ENCODE measurements around the gene MACROD2.
"Not testable (repeated sequence)": the region's sequence is repeated elsewhere in the genome, so short reads cannot be mapped to it uniquely, and the experiment has no call there.

The MACROD2 gene

DNA sequence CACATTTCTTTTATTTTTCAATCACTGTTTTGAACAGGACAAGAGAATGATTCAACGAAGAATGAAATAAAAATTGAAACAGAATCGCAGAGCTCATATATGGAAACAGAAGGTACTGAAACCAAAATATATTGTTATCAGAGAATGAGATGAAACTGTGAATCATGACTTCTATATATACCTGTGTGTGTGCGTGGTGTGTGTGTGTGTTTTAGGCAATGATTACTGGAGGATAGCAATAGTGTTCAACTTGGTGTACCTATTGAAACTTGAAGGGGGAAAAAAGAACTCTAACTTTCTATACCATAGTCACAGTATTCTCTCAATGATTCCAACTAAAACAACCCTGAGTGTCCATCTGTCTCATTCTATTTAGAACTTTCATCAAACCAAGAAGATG lies 1991.4 kb downstream of the MACROD2 start:
- DNase-seq, result no peak

DNA sequence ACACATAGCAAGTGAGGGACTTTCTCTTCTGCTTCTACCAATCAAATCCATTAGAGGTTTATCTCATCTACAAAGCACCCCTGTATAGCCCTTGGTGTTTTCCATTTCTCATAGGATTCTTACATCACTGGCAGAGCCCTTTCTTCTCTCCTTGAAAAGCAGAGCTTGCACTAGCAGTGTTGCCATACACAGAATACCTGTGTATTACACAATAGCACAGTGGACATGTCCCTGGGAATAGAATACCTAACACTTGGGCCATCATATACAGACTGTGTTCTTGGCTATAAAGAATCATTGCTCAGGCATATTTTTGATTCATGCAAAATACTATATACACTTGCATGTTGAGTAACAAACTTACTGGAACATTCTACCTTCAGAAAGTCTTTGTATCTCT lies 1996.0 kb downstream of the MACROD2 start:
- no peak for DNase-seq

DNA sequence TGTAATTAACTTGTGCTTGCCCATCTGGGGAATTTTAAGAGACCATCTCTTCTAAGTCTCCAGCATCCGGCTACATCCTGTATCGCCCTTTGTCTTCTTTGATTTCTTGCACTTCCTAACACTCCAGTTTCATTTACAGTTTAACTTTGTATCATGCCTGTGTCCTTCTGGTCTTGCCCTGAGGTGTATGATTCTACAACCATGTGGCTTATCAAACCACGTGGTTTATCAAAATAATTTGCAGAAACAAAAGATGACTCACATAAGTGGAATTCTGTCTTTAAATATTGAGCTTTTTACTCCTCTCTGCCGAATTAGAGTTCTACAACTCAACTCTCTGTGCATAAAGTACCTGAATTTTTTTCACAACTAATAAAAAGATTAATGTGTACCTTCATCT lies 1997.2 kb downstream of the MACROD2 start:
- DNase-seq, result no peak

DNA sequence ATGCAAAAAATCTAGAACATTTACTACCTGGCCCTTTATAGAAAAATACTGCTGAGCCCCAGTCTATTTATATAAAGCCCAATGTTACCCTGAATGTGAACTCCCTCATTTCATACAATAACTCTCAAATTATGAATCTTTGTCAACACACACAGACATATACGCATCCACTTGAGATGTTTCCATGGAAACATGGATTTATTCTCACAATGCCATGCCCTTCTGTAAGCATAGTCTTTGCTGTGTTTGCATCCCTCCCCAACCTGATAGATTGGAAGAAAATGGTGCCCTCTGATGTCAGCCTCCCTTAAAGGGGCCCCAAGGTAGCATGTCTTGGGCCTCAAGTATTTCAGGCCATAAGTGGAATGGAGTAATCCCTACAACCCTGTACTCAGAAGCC lies 2004.8 kb downstream of the MACROD2 start:
- DNase-seq, result no peak

DNA sequence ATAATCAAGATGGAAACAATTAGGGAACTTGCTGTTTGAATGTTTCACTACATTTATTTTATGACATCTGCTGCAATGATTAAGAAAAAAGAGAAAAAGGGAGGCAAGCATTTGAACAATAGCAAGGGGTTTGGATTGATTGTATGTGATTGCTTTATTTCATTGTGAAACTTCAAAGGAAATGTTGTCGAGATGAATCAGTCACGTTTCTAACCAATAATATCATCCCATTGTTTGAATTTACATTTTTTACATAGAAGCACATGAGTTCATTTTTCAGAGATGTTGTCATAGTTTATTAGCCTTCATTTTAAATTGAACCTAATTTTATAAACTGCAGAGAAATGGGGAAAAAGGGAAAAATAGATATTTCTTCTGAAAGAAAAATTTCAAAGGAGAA lies 2006.0 kb downstream of the MACROD2 start:
- DNase-seq, result no peak

DNA sequence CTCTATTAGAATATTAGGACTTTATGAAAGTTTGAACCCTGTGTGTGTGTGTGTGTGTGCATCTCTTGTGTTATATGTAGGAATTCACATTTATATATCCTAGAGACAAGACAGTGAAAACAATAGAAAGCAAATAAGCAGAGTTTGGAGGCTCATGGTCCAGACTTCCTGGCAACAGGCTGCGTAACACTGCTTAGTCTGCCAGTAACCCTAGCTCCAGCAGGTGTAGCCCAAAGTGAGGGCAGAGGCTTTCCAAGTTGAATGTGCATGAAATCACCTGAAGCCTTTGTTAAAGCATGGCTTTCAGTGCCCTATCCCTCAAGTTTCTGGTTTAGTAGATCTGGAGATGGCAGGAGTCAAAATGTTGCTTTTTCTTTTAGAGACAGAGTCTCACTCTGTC lies 2008.0 kb downstream of the MACROD2 start:
- DNase-seq, result no peak

DNA sequence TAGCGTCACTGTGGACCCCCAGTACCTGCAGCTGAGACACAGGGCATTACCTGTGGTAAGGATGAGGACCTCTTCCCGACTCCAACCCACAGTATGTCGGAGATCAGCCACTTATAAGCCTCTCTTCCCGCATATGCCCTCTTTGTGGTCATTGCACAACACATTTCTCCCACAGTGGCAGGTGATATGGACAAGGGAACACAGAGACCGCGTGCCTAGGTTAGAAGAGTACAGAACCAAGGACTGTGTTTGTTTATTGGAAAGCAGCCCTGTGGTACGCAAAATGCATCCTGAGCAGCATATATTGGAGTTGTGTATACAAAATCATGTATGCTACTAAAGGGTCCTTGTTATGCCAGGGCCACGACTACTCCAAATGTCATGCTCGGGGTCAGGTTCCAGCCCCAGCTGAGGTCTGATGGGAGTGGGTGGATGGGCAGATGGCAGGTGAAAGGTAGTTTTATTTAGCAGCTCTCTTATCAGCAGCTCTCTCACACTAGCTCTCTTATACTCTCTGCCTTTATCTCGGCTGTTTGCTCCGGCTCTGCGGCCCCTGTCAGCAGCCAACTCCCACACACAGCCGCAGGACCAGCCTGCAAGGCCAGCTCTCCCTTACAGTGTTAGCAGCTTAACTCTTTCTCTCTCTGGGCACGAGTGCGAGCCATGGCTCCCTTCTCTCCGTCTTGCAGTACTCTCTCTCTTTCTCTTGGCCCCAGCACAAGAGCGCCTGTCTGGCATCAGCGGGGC lies 2009.0 kb downstream of the MACROD2 start:
- no peak for DNase-seq

DNA sequence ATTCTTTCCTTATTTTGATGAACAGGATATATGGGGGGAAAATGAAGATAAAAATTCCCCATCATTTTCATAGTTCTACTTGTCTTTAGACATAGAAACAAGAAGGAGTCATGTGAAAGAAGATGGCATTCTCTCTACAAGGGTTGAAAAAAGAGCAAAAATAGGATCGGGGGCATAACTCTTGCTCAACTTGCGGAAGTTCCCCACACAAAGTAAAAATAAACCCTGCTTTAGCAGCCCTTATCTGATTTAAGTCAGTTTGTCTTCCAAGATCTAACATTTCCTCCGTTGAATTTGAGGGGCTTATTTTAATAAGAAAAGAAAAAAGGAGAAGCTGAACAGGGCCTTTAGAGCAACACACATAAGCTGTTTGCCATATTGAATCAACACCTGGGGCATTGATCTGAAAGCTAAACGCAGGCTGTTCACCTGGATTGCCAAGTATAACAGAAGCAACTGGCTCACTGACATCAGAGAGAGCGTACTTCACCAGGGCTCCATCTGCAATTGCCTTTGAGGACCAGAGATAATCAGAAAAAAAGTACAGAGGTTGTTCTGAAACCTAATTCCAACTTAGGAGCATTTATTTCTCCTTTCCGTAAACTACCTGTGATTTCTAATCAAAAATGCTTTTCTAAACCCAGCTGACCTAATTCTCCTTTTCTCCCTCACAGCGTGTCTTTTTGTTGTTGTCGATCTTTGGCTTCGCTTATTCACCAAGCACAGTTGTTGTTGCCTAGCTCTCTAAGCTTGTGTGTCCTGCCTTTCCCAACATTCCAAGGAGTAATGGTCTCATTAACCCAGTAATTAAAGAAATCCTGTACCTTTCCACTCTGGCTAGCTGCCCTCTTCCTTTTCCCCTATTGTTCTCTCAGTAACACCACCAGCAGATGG lies 2010.0 kb downstream of the MACROD2 start:
- peak; percentile 69 for DNase-seq

DNA sequence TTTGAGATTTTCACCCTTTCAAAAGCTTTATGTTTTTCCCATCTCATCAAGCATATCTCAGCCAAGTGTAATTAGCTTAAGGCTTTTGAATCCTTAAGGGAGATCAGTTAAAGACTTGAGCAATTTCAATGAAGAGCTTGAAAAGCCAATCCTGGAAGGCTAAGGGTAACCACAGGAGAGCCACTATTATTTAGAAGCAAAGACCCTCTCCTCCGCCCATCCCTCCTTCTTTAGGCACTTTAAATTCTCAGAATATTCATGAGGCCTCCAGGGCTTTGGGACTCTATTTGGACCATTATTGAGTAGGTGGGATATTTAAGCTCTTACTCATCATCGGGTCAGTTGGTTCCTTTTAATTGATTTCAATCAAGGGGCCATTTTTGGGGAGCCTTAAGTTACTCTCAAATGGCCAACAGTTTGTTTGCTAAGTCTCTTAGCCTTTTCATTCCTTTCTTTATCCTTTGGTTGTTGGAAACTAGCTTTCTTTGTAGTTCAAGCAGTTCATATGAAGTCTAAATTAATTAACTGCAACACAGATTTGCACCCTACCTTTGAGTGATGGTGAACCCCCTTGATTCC lies 2010.7 kb downstream of the MACROD2 start:
- peak; percentile 98 for DNase-seq

DNA sequence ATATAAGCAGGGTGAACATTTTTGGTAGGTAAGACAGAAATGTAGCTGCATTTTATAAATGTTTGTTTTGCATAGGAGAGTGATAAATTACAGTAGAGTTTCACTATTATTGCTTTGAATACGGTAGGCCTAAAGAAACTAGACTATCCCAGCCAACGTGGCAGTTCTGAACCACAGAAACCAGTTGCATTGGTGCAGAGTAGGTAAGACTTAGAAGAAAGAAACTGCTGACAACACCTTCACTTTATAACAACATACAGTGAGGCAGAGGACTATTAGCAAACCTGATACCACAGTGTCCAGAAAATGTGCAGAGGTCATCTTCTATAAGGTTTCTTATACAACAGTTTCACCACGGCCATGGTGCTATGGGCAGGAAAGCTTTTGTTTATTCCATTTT lies 2011.8 kb downstream of the MACROD2 start:
- DNase-seq, result no peak

DNA sequence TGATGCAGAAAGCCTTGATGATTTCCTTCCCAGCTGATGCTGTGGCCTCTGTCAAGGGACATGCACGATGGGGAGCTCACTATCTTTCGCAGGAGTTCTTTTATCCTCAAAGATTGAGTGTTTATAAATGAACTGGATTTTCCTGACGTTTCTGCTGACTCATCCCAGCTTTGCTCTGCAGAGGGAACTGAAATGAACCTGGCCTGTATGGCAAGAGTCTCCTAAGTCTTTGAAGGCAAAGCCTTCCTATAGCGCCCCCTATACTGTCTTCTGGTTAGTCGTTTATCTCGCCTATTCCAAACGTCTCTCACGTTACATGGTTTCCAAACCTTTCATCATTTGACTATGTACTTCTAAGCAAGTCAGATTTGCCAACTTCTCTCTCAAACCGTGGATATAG lies 2012.6 kb downstream of the MACROD2 start:
- no peak for DNase-seq

DNA sequence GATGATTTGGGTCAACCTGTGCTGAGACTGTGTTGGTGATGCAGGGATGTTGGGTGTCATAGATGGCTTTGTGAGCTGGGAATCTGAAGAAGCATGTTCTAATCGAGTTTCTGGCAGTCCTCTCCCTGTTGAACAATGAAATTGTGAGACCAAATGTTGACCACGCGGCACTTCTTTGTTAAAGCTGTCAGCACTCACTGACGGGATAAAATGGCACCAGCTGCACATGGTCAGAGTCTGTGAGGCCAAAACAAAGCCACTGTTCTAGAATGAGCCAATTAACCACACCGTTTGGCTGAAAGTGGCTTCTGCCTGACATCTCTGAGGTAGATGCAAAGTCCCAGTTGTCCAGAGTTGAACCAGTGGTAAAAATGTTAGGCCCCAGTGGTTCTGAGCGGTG lies 2015.7 kb downstream of the MACROD2 start:
- DNase-seq, result no peak

DNA sequence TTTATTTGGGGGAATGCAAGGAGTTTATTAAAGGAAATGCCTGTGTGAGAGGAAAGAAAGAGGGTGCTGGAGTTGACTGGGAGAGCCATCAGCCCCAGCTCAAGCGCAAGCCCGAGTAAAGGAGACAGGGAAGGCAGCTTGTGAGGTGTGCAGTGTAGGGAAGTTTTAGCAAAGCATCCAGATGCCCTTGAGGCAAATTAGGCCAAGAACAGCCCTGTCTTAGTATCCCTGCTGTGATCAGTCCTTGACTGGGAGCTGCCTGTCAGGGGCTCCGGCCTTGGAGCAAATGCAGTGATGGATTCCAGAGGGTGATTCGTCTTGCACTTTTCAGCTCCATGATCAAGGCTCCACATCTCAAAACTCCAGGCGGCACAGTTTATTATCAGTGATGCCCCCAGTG lies 2016.2 kb downstream of the MACROD2 start:
- DNase-seq, result no peak

DNA sequence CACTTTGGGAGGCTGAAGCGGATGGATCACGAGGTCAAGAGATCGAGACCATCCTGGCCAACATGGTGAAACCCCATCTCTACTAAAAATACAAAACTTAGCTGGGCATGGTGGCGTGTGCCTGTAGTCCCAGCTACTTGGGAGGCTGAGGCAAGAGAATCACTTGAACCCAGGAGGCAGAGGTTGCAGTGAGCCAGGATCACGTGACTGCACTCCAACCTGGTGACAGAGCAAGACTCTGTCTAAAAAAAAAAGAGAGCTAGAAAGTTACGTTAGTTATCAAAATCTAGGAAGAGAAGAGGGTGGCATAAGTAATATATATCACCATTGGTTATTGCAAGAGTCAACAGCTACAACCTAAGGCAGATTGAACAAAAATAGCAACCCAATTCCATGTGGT lies 2017.6 kb downstream of the MACROD2 start:
- DNase-seq, result not testable (repeated sequence)

DNA sequence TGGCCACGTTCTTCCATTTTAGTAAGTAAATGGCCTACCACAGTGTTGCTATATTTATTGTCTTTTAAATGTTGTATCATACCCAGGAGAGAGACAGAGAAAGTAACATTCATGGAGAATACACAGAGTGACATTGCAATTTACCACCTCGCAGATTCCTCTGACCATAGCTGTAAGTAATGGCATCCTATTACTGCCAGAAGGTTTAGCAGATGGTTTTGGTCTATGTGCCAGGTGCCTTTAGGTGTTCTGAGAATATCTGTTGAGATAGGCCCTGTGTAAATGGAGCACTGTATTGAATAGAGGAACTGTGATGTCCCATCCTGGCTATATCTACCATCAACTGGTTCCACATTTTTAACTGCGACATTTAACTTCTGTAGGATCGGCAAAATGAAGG lies 2018.3 kb downstream of the MACROD2 start:
- no peak for DNase-seq

DNA sequence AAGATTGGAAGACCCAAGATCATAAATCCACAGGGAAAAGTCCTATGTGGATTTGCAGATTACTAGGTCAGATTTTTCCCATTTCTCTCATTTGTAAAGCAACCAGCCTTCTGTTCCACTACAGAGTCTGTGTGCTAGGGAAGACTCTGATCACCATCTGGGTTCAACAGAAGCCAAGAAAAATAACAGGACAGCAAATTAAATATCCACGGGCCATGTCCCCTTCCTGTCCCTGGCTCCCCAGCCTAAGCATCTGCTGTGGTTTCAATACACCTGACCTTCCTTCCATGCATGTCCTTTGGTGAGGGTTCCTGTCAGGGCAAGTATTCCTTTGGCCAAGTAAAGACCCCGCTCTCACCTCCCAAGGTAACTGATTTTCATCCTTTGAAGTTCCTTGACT lies 2019.1 kb downstream of the MACROD2 start:
- DNase-seq, result no peak

DNA sequence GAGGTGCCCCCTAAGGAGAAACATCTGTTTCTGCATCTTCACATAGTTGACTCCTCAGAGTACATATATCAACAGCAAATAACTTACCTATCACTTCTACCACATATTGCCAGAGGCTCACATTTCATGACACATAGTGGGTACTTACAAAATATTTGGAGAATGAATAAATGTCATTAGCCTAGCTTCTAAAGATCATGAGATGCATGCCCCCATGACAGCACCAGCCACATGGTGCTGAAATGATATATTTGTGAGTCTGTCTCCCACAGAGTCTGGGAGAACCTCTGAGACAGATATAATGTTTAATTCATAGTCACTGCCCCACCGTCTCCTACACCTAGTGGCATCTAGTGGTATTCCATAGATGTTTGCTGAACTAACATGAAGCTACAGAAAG lies 2022.3 kb downstream of the MACROD2 start:
- no peak for DNase-seq

DNA sequence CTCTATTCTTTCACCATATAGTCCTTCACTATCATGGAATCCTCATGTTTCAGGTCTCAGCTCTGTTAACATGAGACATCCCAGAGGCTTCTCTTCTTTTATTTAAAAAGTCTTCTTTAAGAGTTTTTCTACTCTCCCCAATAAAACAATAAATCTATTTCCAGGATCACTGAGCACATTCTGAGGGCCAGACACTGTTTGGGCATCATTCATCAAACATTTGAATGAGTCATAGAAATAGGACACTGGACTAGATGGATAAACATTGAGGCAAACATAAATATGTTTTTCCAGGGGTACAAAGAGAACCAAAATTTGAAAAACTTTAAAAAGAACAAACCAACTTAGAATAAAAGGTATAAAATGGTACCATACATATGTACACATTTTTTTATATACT lies 2023.6 kb downstream of the MACROD2 start:
- DNase-seq, result no peak

DNA sequence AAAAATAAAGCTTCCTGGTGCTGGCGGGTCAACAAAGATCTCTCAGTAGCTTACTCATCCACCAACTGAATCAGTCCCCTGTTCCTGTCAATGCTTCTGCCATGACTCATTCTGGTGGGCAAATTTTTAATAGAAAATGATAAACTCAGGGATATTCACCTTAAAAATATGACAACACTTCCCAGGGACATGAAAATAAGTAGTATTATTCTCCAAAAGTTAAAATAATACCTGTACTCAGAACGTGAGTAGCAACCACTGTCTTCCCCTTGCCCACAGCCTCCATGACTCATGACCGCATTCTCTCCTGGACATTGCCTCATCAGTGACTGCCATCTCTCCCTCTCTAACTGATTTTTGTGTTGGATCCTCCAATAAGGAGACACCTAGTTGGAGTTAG lies 2025.7 kb downstream of the MACROD2 start:
- no peak for DNase-seq

DNA sequence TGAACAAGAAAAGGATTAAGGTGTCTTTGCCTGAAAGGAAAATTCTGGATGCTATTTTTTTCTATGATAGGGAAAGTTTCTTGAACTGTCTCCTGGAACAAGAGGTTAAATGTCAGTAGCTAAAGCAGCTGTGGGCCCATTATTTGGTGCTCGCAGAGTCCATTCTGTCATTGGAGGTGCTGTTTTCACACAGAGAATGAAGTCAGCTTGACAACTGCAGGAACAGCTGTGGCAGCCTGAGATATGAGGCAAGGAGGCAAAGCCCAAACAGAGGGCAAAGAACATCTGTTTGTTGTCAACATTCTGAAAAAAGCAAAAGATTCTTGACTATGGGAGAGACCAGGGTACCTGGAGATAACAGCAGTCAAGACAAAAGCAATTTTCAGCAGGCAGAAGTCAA lies 2029.8 kb downstream of the MACROD2 start:
- no peak for DNase-seq

DNA sequence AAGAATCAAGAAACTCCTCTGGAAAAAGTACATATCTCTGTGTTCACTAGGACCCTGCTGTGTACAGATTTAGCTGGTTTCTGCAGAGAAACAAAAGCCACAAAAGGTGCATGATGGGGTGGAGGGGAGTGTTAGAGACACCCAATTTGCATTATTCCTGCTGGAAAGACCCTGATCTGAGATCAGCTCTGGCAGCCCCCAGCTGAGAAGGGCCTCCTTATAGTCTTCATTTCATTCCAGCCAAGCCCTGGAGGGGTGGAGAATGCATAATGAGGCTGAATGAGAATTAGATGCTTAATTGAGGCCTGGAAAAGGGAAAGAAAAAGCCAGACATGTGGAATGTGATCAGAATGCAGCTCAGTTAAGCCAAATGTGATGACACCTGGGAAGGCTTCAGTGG lies 2032.4 kb downstream of the MACROD2 start:
- DNase-seq, result no peak

DNA sequence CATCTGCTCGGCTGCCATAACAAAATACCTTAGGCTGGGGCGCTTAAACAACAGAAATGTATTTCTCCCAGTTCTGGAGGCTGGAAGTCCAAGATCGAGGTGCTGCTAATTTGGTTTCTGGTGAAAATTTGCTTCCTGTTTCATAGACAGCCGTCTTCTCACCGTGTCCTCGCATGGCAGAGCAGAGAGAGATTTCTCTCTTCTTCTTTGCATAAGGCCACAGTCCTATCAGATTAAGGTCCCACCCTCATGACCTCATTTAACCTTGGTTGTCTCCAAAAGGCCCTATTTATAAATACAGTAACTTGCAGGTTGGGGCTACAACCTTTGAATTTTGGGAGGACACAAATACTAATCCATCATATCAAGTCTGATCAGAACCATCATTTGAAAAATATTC lies 2033.6 kb downstream of the MACROD2 start:
- peak; percentile 38 for DNase-seq

DNA sequence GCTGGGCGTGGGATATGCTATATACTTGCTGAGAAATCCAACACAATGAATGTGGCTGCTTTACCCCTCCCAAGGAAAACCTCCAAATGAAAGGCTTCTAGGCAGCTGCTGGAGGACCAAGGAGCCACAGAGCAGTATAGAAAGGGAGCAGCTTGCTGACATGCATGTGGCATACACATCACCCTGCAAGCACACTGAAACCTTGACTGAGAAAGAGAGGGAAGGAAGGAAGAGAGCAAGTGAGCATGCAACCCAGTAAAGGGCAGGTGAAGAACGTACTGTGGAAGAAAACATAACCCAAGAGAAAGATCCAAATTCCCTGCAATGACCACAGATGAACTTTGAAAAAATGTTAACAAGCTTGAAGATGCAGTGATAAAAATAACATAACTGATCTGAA lies 2034.9 kb downstream of the MACROD2 start:
- DNase-seq, result no peak

DNA sequence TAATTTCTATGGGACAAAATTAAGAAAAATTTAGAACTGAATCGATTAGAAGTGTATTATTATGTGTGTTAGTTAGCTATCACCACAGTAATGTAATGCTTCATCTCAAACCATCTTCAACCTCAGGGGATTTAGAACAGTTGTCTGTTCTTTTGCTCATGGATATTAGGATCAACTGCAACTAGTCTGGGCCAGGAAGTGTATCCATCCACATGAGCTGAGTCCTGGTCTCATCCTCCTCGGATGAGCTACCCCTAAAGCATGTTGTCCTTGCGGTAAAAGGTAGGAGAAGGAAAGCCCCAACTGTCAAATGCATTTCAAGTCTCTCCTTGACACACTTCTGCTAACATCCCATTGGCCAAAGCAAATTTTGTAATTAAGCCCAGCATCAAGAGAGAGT lies 2040.3 kb downstream of the MACROD2 start:
- DNase-seq, result no peak

Data from NCI-H82 (cell line).